ENCODE measurements around the gene EEFSEC. TPM values are rescaled to one million over a fixed set of nuclear protein-coding genes. Genes with fewer than 3 reads are reported as not detected.

EEFSEC gene
- total and polyA plus RNA-seq, 2 of the 8 experiments (the other 6 are each of a cell fraction or from before 2014, with no cell fraction given): 13.1 to 19.8 TPM

DNA sequence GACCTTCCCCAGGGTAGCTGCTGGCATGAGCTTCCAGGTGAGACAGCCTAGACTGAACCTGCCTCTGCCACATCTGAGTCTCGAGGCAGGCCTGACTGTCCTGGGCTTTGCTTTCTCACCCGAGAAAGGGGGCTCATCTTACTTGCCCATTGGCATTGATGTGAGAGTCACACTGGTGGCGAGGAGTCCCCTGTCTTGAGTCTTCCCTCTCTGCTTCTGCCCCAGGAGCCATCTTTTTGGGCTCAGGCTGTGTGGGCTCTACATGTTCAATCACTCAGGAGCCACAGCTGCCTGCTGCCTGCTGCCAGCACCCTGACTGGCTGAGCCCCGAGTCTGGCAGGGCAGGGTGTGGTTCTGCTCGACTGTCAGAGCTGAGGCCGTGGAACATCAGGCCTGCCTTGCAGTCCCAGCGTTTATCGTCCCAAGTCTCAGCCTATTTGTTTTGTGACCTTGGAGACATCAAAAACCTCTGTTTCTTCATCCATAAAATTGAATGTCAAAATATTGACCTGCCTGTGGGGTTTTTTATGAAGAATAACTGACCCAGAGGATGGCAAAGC is 180.9 kb downstream of the EEFSEC start:
- H3K27ac ChIP-seq (ENCODE audit: low read depth, low read length): no peak overlapping the region
- no peaks in the 10 kb centered on the region for H3K36me3 ChIP-seq (ENCODE audit: control insufficient read depth in 2 of 4, insufficient read depth in 4 of 4, low read length in 3 of 4)
- H3K18ac ChIP-seq (ENCODE audit: extremely low read depth, low read length): no peak overlapping the region
- no peak overlapping the region for H2BK15ac ChIP-seq (ENCODE audit: low read length)
- H4K8ac ChIP-seq (ENCODE audit: extremely low read depth, insufficient read depth, low read length): no peak overlapping the region
- 95% methylated on average over 8 of the region's 8 CpGs; no CpG with 5 or more reads in 1 of the 2 experiments for WGBS, 2 experiments (ENCODE audit: extremely low coverage in 1 of 2, insufficient coverage in 1 of 2, insufficient read length in 1 of 2, insufficient replicate concordance in 2 of 2, low coverage in 1 of 2, low lambda C conversion rate in 2 of 2, missing lambda C conversion rate in 1 of 2)
- H2AFZ ChIP-seq (ENCODE audit: low read length): no peak overlapping the region
- CTCF ChIA-PET (ENCODE audit: partially characterized antibody): interaction anchor here (0.8 to 4.6 kb wide), 5 partner anchors 10 to 108 kb away, joined by 5 to 42 read pairs (median 6); no protein-coding TSS in a partner anchor
- no peak overlapping the region for H3K4ac ChIP-seq (replicated peaks; ENCODE audit: insufficient read length, low read depth, low read length)
- POLR2A ChIA-PET (ENCODE audit: partially characterized antibody): interaction anchor here (0.7 kb wide), 1 partner anchor 22 kb away, joined by 3 read pairs; no protein-coding TSS in a partner anchor
- DNase-seq (ENCODE audit: low read depth in 1 of 2, low spot score in 2 of 2) (no peak), FAIRE-seq (no peak)
- no peaks in the 10 kb centered on the region for H3K79me2 ChIP-seq (ENCODE audit: control insufficient read depth in 1 of 2, insufficient read depth in 2 of 2, low read length in 2 of 2)
- no peak overlapping the region for H3K23ac ChIP-seq (ENCODE audit: insufficient read length)
- H4K91ac ChIP-seq (replicated peaks; ENCODE audit: insufficient read length, low read length): no peak overlapping the region
- H4K20me1 ChIP-seq (replicated peaks in 1 of 2; ENCODE audit: control insufficient read depth in 1 of 2, insufficient read depth in 2 of 2, low read length in 2 of 2): peaks cover 0 to 1% of the 10 kb centered on the region in 2 experiments
- H3K23me2 ChIP-seq (ENCODE audit: low read depth, low read length): no peaks in the 10 kb centered on the region; the same call in 1 of the 2 replicates
- H3K4me2 ChIP-seq (ENCODE audit: insufficient read depth in 1 of 2, low read depth in 2 of 2, low read length in 2 of 2): no peak overlapping the region
- peaks cover 0 to 8% (median 5%) of the 10 kb centered on the region in 4 experiments; a peak in 5 of 7 replicates for H3K4me1 ChIP-seq (replicated peaks in 1 of 4; ENCODE audit: control insufficient read depth in 3 of 4, insufficient read depth in 4 of 4, low read length in 3 of 4)
- H3K9me3 ChIP-seq (ENCODE audit: insufficient read depth in 2 of 2, low read depth in 1 of 2, low read length in 1 of 2): no peaks in the 10 kb centered on the region
- H2BK20ac ChIP-seq (ENCODE audit: low read length): no peak overlapping the region
- no peak overlapping the region for H3K9ac ChIP-seq (replicated peaks in 1 of 4; ENCODE audit: extremely low read depth in 1 of 4, low read depth in 3 of 4, low read length in 3 of 4)
- no peak overlapping the region for H4K5ac ChIP-seq (ENCODE audit: insufficient read length, low read depth, low read length)
- no peak overlapping the region for H3K14ac ChIP-seq (ENCODE audit: insufficient read length)
- H3K27me3 ChIP-seq (replicated peaks in 1 of 4; ENCODE audit: control insufficient read depth in 3 of 4, extremely low read depth in 1 of 4, insufficient read depth in 3 of 4, low read length in 3 of 4): no peaks in the 10 kb centered on the region
- no peak overlapping the region for H2AK5ac ChIP-seq (ENCODE audit: low read depth, low read length)
- no peak overlapping the region for H2BK12ac ChIP-seq (ENCODE audit: low read depth, low read length)
- H2BK120ac ChIP-seq (replicated peaks; ENCODE audit: low read depth, low read length): no peak overlapping the region
- H3K56ac ChIP-seq (replicated peaks; ENCODE audit: insufficient read length, low read depth, low read length): no peak overlapping the region
- H3K4me3 ChIP-seq (ENCODE audit: extremely low read depth in 1 of 4, insufficient read depth in 2 of 4, low read depth in 3 of 4, low read length in 4 of 4): no peak overlapping the region
- no peaks in the 10 kb centered on the region for H3K79me1 ChIP-seq (ENCODE audit: low read depth, low read length)
- H2BK5ac ChIP-seq (ENCODE audit: low read depth, low read length): no peak overlapping the region
- no peak for TF ChIP-seq POU5F1 (IDR thresholded peaks at IDR 0.05; ENCODE audit: low read depth, low read length)
- TF ChIP-seq KDM5A (IDR thresholded peaks at IDR 0.05; ENCODE audit: low read length): no peak
- TF ChIP-seq TAF1 (IDR thresholded peaks at IDR 0.05; ENCODE audit: low read depth, low read length): no peak
- no peak for TF ChIP-seq YY1 (IDR thresholded peaks at IDR 0.05; ENCODE audit: low read depth, low read length)
- no peak for TF ChIP-seq GABPA (IDR thresholded peaks at IDR 0.05; ENCODE audit: borderline replicate concordance, insufficient read depth, low read length)
- no peak for TF ChIP-seq EZH2 (IDR thresholded peaks at IDR 0.05; ENCODE audit: low read depth, low read length, severe bottlenecking)
- no peak for TF ChIP-seq CEBPB (IDR thresholded peaks at IDR 0.05; ENCODE audit: low read depth, low read length)
- TF ChIP-seq EP300 (IDR thresholded peaks at IDR 0.05; ENCODE audit: borderline replicate concordance in 1 of 2, low read depth in 2 of 2, low read length in 2 of 2): no peak
- TF ChIP-seq MAFK (IDR thresholded peaks at IDR 0.05; ENCODE audit: low read depth, low read length): no peak
- TF ChIP-seq SAP30 (IDR thresholded peaks at IDR 0.05; ENCODE audit: insufficient read depth, insufficient replicate concordance, low read length): no peak
- TF ChIP-seq SP2 (IDR thresholded peaks at IDR 0.05; ENCODE audit: low read length): no peak
- TF ChIP-seq PHF8 (conservative IDR thresholded peaks at IDR 0.05; ENCODE audit: low read depth, low read length): no peak
